GM12878 (cell line): ENCODE measurements around the gene OR8A1. TPM values are rescaled to one million over a fixed set of nuclear protein-coding genes. Genes with fewer than 3 reads are reported as not detected.

Experiments used
- ATAC-seq: fragments of 200-7000 bp; cut with Tn5 transposase; 3 replicates; pipeline ENCODE4 v1.9.1; 2020; ENCODE audit warnings: mild to moderate bottlenecking, moderate library complexity
- BruUV-seq: library from RNA; stranded (reverse); fragments of 400-500 nt; replicated peaks from 2 replicates; lab custom pipeline; 2021; lab: Mats Ljungman, UMichigan
- CTCF ChIA-PET: fragments of 300-600 bp; sonication (Branson Sonifier 250); formaldehyde crosslinking; extraction: SDS; loops from one replicate; lab custom pipeline; 2021; ENCODE audit warnings: inconsistent platforms; lab: Yijun Ruan, JAX
- POLR2A ChIA-PET: fragments of 350-600 bp; formaldehyde crosslinking; extraction: SDS; loops from one replicate; lab custom pipeline; 2021; ENCODE audit warnings: inconsistent platforms; lab: Charles Lee
- RAD21 ChIA-PET: fragments of 300-600 bp; sonication (Branson Sonifier 250); formaldehyde crosslinking; loops from one replicate; lab custom pipeline; 2023; ENCODE audit warnings: antibody characterized with exemption; ENCODE audit not compliant: unreplicated experiment; lab: Charles Lee
- SMC1A ChIA-PET: fragments of 300-600 bp; sonication (Branson Sonifier 250); formaldehyde crosslinking; loops from one replicate; lab custom pipeline; 2023; ENCODE audit not compliant: unreplicated experiment, uncharacterized antibody; lab: Charles Lee
- DNase-seq: peaks from one replicate; pipeline ENCODE4 v3.0.0-alpha.2; 2011; ENCODE audit warnings: low read depth, low spot score
- FAIRE-seq: peaks from 3 replicates; lab custom pipeline; 2011; peaks lifted over from hg19 to GRCh38; lab: Jason Lieb, UNC
- H2AFZ ChIP-seq: 2 replicates; pipeline ENCODE4 v1.6.0; 2011; ENCODE audit warnings: low read depth, low read length, control low read depth; ENCODE audit not compliant: control insufficient read depth
- H3K27ac ChIP-seq: 2 replicates; pipeline ENCODE4 v1.5.1; 2011; ENCODE audit warnings: control low read depth; ENCODE audit not compliant: control insufficient read depth, insufficient read depth
- H3K27me3 ChIP-seq, 2 experiments: replicated peaks in 1 of 2; 2 replicates each; pipeline versions ENCODE4 v1.6.0 to v1.6.1; 2011; ENCODE audit warnings: low read length in 1 of 2; ENCODE audit not compliant: control insufficient read depth in 2 of 2, insufficient read depth in 2 of 2
- H3K36me3 ChIP-seq, 2 experiments: 2 replicates each; pipeline ENCODE4 v1.5.1; 2011; ENCODE audit warnings: low read length in 1 of 2; ENCODE audit not compliant: control insufficient read depth in 2 of 2, insufficient read depth in 2 of 2
- H3K4me1 ChIP-seq: 2 replicates; pipeline ENCODE4 v1.6.1; 2011; ENCODE audit warnings: mild to moderate bottlenecking, low read length, moderate library complexity, mixed read lengths; ENCODE audit not compliant: control insufficient read depth, insufficient read depth
- H3K4me2 ChIP-seq: 2 replicates; pipeline ENCODE4 v1.6.0; 2011; ENCODE audit warnings: control low read depth; ENCODE audit not compliant: control insufficient read depth, insufficient read depth
- H3K4me3 ChIP-seq: fragments of 200-600 bp; sonication (generic); 2 replicates; pipeline ENCODE4 v1.5.1; 2016
- H3K79me2 ChIP-seq: 2 replicates; pipeline ENCODE4 v1.6.0; 2011; ENCODE audit warnings: low read length; ENCODE audit not compliant: control insufficient read depth, insufficient read depth
- H3K9ac ChIP-seq: 2 replicates; pipeline ENCODE4 v1.8.0; 2011; ENCODE audit warnings: low read length, control low read depth, mixed read lengths; ENCODE audit not compliant: control insufficient read depth, insufficient read depth
- H3K9me3 ChIP-seq: replicated peaks from 3 replicates; pipeline ENCODE4 v1.5.1; 2011; ENCODE audit warnings: mild to moderate bottlenecking, low read length; ENCODE audit not compliant: control insufficient read depth, insufficient read depth
- H4K20me1 ChIP-seq: 2 replicates; pipeline ENCODE4 v1.6.0; 2011; ENCODE audit not compliant: control insufficient read depth, insufficient read depth
- BMI1 ChIP-seq: fragments of 450-650 bp; IDR thresholded peaks from 2 replicates; pipeline ENCODE4 v1.6.1; 2016; ENCODE audit warnings: mild to moderate bottlenecking, moderate library complexity, borderline replicate concordance
- CREB1 ChIP-seq: IDR thresholded peaks from 2 replicates; pipeline ENCODE4 v1.6.1; 2012; ENCODE audit warnings: low read depth, mild to moderate bottlenecking, inconsistent platforms
- CUX1 ChIP-seq: IDR thresholded peaks from 2 replicates; pipeline ENCODE4 v1.6.1; 2012; ENCODE audit warnings: improper control_type of control experiment, low read depth, low read length; ENCODE audit not compliant: insufficient replicate concordance
- HSF1 ChIP-seq: fragments of 150-350 bp; IDR thresholded peaks from 2 replicates; pipeline ENCODE4 v1.6.1; 2014; ENCODE audit warnings: mild to moderate bottlenecking, low read depth, low read length
- LARP7 ChIP-seq: fragments of 450-650 bp; IDR thresholded peaks from 2 replicates; pipeline ENCODE4 v1.6.1; 2017; ENCODE audit warnings: mild to moderate bottlenecking
- NR2C2 ChIP-seq: IDR thresholded peaks from 2 replicates; pipeline ENCODE4 v1.6.1; 2011; ENCODE audit warnings: borderline replicate concordance, low read depth; ENCODE audit not compliant: control insufficient read depth, insufficient read length
- ZBED1 ChIP-seq: IDR thresholded peaks from 2 replicates; pipeline ENCODE4 v1.6.1; 2016; ENCODE audit warnings: borderline replicate concordance
- WGBS: methylation state at CpG from one replicate; pipeline ENCODE4 v1.1.6; 2016; ENCODE audit warnings: low lambda C conversion rate; ENCODE audit not compliant: insufficient replicate concordance, insufficient coverage; ENCODE audit errors: missing lambda C conversion rate; 5-methylcytosine and 5-hydroxymethylcytosine counted together
- in situ Hi-C: fragments of 300-500 bp; cut with MboI; formaldehyde crosslinking; loops from 9 replicates; pipeline ENCODE4 v1.14.3; 2018; ENCODE audit warnings: mixed read lengths
- intact Hi-C: fragments of 100-400 bp; cut with micrococcal nuclease; formaldehyde crosslinking; loops from one replicate; pipeline ENCODE4 v1.14.2; 2022; ENCODE audit not compliant: unreplicated experiment
- polyA plus RNA-seq, 11 experiments: library from polyadenylated mRNA; depleted of rRNA in 4 of 11; unstranded in 6 of 11; stranded (reverse) in 5 of 11; fragments of >200 nt; fragmentation: Nextera tagmentation in 4 of 11; fragmentation: Illumina TruSeq in 1 of 11; extraction: Ambion mirVana in 4 of 11; extraction: Trizol in 1 of 11; gene quantifications; 1 replicate in 1 of 11; 2 replicates in 10 of 11; pipeline versions ENCODE4 v1.2.1 to v1.2.3, GENCODE V29; 2011 to 2016; ENCODE audit warnings: inconsistent platforms in 2 of 11, missing spikeins in 2 of 11, low read depth in 1 of 11
- total RNA-seq, 4 experiments: library from RNA; depleted of rRNA in 3 of 4; stranded (reverse); fragments of >200 nt in 3 of 4; fragmentation: Illumina TruSeq in 1 of 4; extraction: Trizol in 1 of 4; gene quantifications; 2 replicates each; pipeline versions ENCODE4 v1.2.1 to v1.2.3, GENCODE V29; 2013 to 2021

Gene OR8A1
- total and polyA plus RNA-seq, 10 of the 15 experiments (the other 5 are each of a cell fraction or from before 2014, with no cell fraction given) = not detected

GRCh38 chr11:124543145-124543544 lies 26.7 kb upstream of the OR8A1 start (continued):
- TF ChIP-seq CUX1 (no peak), BMI1 (no peak), CREB1 (no peak), NR2C2 (no peak), HSF1 (no peak)

- Histone ChIP-seq H3K4me3 (no peak within 1 kb of the TSS), H3K36me3 (no peaks in the 10 kb centered on the region), H3K79me2 (no peaks in the 10 kb centered on the region), H4K20me1 (no peaks in the 10 kb centered on the region), H3K9me3 (no peaks in the 10 kb centered on the region), H3K4me2 (no peak within 1 kb of the TSS), H3K9ac (no peak within 1 kb of the TSS), H2AFZ (no peak within 1 kb of the TSS), H3K4me1 (no peaks in the 10 kb centered on the region), H3K27ac (no peak within 1 kb of the TSS), H3K27me3 (no peaks in the 10 kb centered on the region)
- in situ Hi-C loops = no loop called here
- FAIRE-seq (no peak), DNase-seq (no peak), ATAC-seq (no peak)
- ChIA-PET SMC1A (no interaction called here), POLR2A (no interaction called here), CTCF (no interaction called here), RAD21 (no interaction called here)
- 35% methylated on average over 5 of the region's 5 CpGs for WGBS
- intact Hi-C loops = no loop called here
- TF ChIP-seq ZBED1 (no peak), LARP7 (no peak)
- BruUV-seq = no TSS peak
Observed at GRCh38 chr11:124543554-124543953, 26.2 kb upstream of the OR8A1 start, which contains the start of gene OR8B12. OR8B12 (minus strand) TSS chr11:124543654; CDS start chr11:124543654, 0 bp downstream.
